H1 (cell line): Measurements from ENCODE around the gene POU6F2. TPM values are rescaled to one million over a fixed set of nuclear protein-coding genes. Genes with fewer than 3 reads are reported as not detected.

Experiments used
- CTCF ChIA-PET: fragments of 300-600 bp; sonication (Branson Sonifier 250); formaldehyde crosslinking; loops from one replicate; lab custom pipeline; 2021; ENCODE audit not compliant: partially characterized antibody; lab: Charles Lee
- POLR2A ChIA-PET: fragments of 300-600 bp; sonication (Branson Sonifier 250); formaldehyde crosslinking; loops from one replicate; lab custom pipeline; 2021; ENCODE audit warnings: inconsistent platforms; ENCODE audit not compliant: partially characterized antibody; lab: Charles Lee
- DNase-seq, 2 experiments: peaks; one replicate each; pipeline versions ENCODE4 v3.0.0 to v3.0.0-alpha.2; 2010 to 2022; ENCODE audit warnings: low spot score in 2 of 2, low read depth in 1 of 2, mixed read lengths in 1 of 2
- FAIRE-seq: peaks from 2 replicates; lab custom pipeline; 2011; peaks lifted over from hg19 to GRCh38; lab: Jason Lieb, UNC
- H2AFZ ChIP-seq: 2 replicates; pipeline ENCODE4 v1.8.1; 2012; ENCODE audit warnings: low read length, inconsistent platforms
- H2AK5ac ChIP-seq: 2 replicates; pipeline ENCODE4 v1.6.1; 2013; ENCODE audit warnings: low read depth, low read length
- H2BK120ac ChIP-seq: replicated peaks from 2 replicates; pipeline ENCODE3; 2013; ENCODE audit warnings: low read depth, low read length, inconsistent platforms
- H2BK12ac ChIP-seq: 2 replicates; pipeline ENCODE4 v1.6.1; 2013; ENCODE audit warnings: low read depth, low read length
- H2BK15ac ChIP-seq: 2 replicates; pipeline ENCODE4 v1.6.1; 2013; ENCODE audit warnings: low read length
- H2BK20ac ChIP-seq: 2 replicates; pipeline ENCODE4 v1.6.1; 2013; ENCODE audit warnings: low read length
- H2BK5ac ChIP-seq: 2 replicates; pipeline ENCODE4 v1.6.1; 2013; ENCODE audit warnings: low read depth, low read length
- H3K14ac ChIP-seq: 2 replicates; pipeline ENCODE4 v1.6.1; 2013; ENCODE audit warnings: inconsistent platforms; ENCODE audit not compliant: insufficient read length
- H3K18ac ChIP-seq: 2 replicates; pipeline ENCODE4 v1.6.1; 2013; ENCODE audit warnings: low read length; ENCODE audit errors: extremely low read depth
- H3K23ac ChIP-seq: 2 replicates; pipeline ENCODE4 v1.6.1; 2013; ENCODE audit warnings: inconsistent platforms; ENCODE audit not compliant: insufficient read length
- H3K23me2 ChIP-seq: 2 replicates; pipeline ENCODE4 v1.6.1; 2013; ENCODE audit warnings: low read depth, low read length
- H3K27ac ChIP-seq: 2 replicates; pipeline ENCODE4 v1.6.1; 2011; ENCODE audit warnings: low read depth, low read length, inconsistent platforms
- H3K27me3 ChIP-seq, 4 experiments: replicated peaks in 1 of 4; 1 replicate in 1 of 4; 2 replicates in 3 of 4; pipeline versions ENCODE4 v1.6.1 to v1.8.1; 2011 to 2013; ENCODE audit warnings: low read length in 3 of 4, mild to moderate bottlenecking in 3 of 4, inconsistent platforms in 2 of 4, mixed read lengths in 2 of 4, moderate library complexity in 1 of 4; ENCODE audit not compliant: control insufficient read depth in 3 of 4, insufficient read depth in 3 of 4; ENCODE audit errors: extremely low read depth in 1 of 4
- H3K36me3 ChIP-seq, 4 experiments: 2 replicates each; pipeline versions ENCODE4 v1.6.1 to v1.8.1; 2011 to 2013; ENCODE audit warnings: mild to moderate bottlenecking in 4 of 4, low read length in 3 of 4, moderate library complexity in 2 of 4, control low read depth in 1 of 4, inconsistent platforms in 1 of 4; ENCODE audit not compliant: insufficient read depth in 4 of 4, control insufficient read depth in 2 of 4
- H3K4ac ChIP-seq: replicated peaks from 2 replicates; pipeline ENCODE3; 2013; ENCODE audit warnings: low read length, low read depth, mixed read lengths, inconsistent platforms; ENCODE audit not compliant: insufficient read length
- H3K4me1 ChIP-seq, 4 experiments: replicated peaks in 1 of 4; 1 replicate in 1 of 4; 2 replicates in 3 of 4; pipeline versions ENCODE4 v1.6.1 to v1.8.1; 2011 to 2013; ENCODE audit warnings: low read length in 3 of 4, inconsistent platforms in 2 of 4, mixed read lengths in 1 of 4; ENCODE audit not compliant: insufficient read depth in 4 of 4, control insufficient read depth in 3 of 4
- H3K4me2 ChIP-seq, 2 experiments: 2 replicates each; pipeline versions ENCODE4 v1.6.1 to v1.8.1; 2011 to 2013; ENCODE audit warnings: low read depth in 2 of 2, low read length in 2 of 2, control low read depth in 1 of 2, inconsistent platforms in 1 of 2, mild to moderate bottlenecking in 1 of 2; ENCODE audit not compliant: insufficient read depth in 1 of 2
- H3K4me3 ChIP-seq, 4 experiments: fragments of 200-600, 300-600 bp in 1 of 4; sonication (generic), shearing (Covaris generic), sonication (Bioruptor Twin) in 1 of 4; 2 replicates each; pipeline versions ENCODE4 v1.5.1 to v1.8.1; 2011 to 2016; ENCODE audit warnings: low read length in 4 of 4, low read depth in 3 of 4, control low read depth in 2 of 4, inconsistent platforms in 2 of 4, mild to moderate bottlenecking in 2 of 4, mixed read lengths in 1 of 4, moderate library complexity in 1 of 4; ENCODE audit not compliant: insufficient read depth in 2 of 4; ENCODE audit errors: extremely low read depth in 1 of 4
- H3K56ac ChIP-seq: replicated peaks from 2 replicates; pipeline ENCODE3; 2013; ENCODE audit warnings: low read depth, mild to moderate bottlenecking, mixed read lengths, low read length, inconsistent platforms; ENCODE audit not compliant: insufficient read length
- H3K79me1 ChIP-seq: 2 replicates; pipeline ENCODE4 v1.6.1; 2013; ENCODE audit warnings: low read depth, low read length, control low read depth
- H3K79me2 ChIP-seq, 2 experiments: 2 replicates each; pipeline versions ENCODE4 v1.6.1 to v1.8.1; 2012 to 2013; ENCODE audit warnings: low read length in 2 of 2, mild to moderate bottlenecking in 2 of 2, inconsistent platforms in 1 of 2; ENCODE audit not compliant: insufficient read depth in 2 of 2, control insufficient read depth in 1 of 2
- H3K9ac ChIP-seq, 4 experiments: replicated peaks in 1 of 4; 1 replicate in 1 of 4; 2 replicates in 3 of 4; pipeline versions ENCODE4 v1.6.1 to v1.8.1; 2011 to 2013; ENCODE audit warnings: low read depth in 3 of 4, low read length in 3 of 4, control low read depth in 2 of 4, mild to moderate bottlenecking in 2 of 4, moderate library complexity in 2 of 4, inconsistent platforms in 1 of 4; ENCODE audit errors: extremely low read depth in 1 of 4
- H3K9me3 ChIP-seq, 2 experiments: 2 replicates each; pipeline versions ENCODE4 v1.6.1 to v1.8.1; 2012 to 2013; ENCODE audit warnings: mild to moderate bottlenecking in 2 of 2, moderate library complexity in 2 of 2, control low read depth in 1 of 2, inconsistent platforms in 1 of 2, low read depth in 1 of 2, low read length in 1 of 2, mixed read lengths in 1 of 2; ENCODE audit not compliant: insufficient read depth in 2 of 2
- H4K20me1 ChIP-seq, 2 experiments: replicated peaks in 1 of 2; 2 replicates each; pipeline versions ENCODE3 to v1.8.1; 2011 to 2013; ENCODE audit warnings: inconsistent platforms in 2 of 2, low read length in 2 of 2, mild to moderate bottlenecking in 1 of 2; ENCODE audit not compliant: insufficient read depth in 2 of 2, control insufficient read depth in 1 of 2
- H4K5ac ChIP-seq: 2 replicates; pipeline ENCODE4 v1.6.1; 2013; ENCODE audit warnings: low read length, low read depth, mixed read lengths, inconsistent platforms; ENCODE audit not compliant: insufficient read length
- H4K8ac ChIP-seq: 2 replicates; pipeline ENCODE4 v1.8.0; 2013; ENCODE audit warnings: mild to moderate bottlenecking, moderate library complexity, low read length, inconsistent platforms; ENCODE audit not compliant: insufficient read depth; ENCODE audit errors: extremely low read depth
- H4K91ac ChIP-seq: replicated peaks from 2 replicates; pipeline ENCODE3; 2013; ENCODE audit warnings: low read length, mixed read lengths, inconsistent platforms; ENCODE audit not compliant: insufficient read length
- CEBPB ChIP-seq: IDR thresholded peaks from 2 replicates; pipeline ENCODE4 v1.6.1; 2012; ENCODE audit warnings: low read depth, low read length
- CREB1 ChIP-seq: IDR thresholded peaks from 2 replicates; pipeline ENCODE4 v1.6.1; 2012; ENCODE audit warnings: inconsistent platforms
- HDAC2 ChIP-seq, 2 experiments: fragments of 300-600 bp in 1 of 2; sonication (generic) in 1 of 2; IDR thresholded peaks; 2 replicates each; pipeline ENCODE4 v1.6.1; 2011 to 2012; ENCODE audit warnings: low read depth in 2 of 2, low read length in 2 of 2, mild to moderate bottlenecking in 2 of 2, moderate library complexity in 2 of 2, borderline replicate concordance in 1 of 2, inconsistent platforms in 1 of 2
- NRF1 ChIP-seq: IDR thresholded peaks from 2 replicates; pipeline ENCODE4 v1.6.1; 2011; ENCODE audit warnings: mild to moderate bottlenecking, low read depth, low read length, improper control_type of control experiment
- POLR2AphosphoS5 ChIP-seq: IDR thresholded peaks from 2 replicates; pipeline ENCODE4 v1.6.1; 2011; ENCODE audit warnings: low read depth, low read length
- RBBP5 ChIP-seq: IDR thresholded peaks from 2 replicates; pipeline ENCODE4 v1.7.1; 2012; ENCODE audit warnings: low read depth, mild to moderate bottlenecking, inconsistent platforms, low read length, moderate library complexity, borderline replicate concordance
- RFX5 ChIP-seq: IDR thresholded peaks from 2 replicates; pipeline ENCODE4 v1.6.1; 2011; ENCODE audit warnings: low read depth, low read length, improper control_type of control experiment, borderline replicate concordance
- SIX5 ChIP-seq: IDR thresholded peaks from 2 replicates; pipeline ENCODE4 v1.6.1; 2011; ENCODE audit warnings: mild to moderate bottlenecking, low read depth, low read length
- SP1 ChIP-seq: IDR thresholded peaks from 2 replicates; pipeline ENCODE4 v1.6.1; 2011; ENCODE audit warnings: low read depth, low read length
- YY1 ChIP-seq: IDR thresholded peaks from 2 replicates; pipeline ENCODE4 v1.6.1; 2011; ENCODE audit warnings: low read depth, mild to moderate bottlenecking, low read length
- ZNF274 ChIP-seq: IDR thresholded peaks from 2 replicates; pipeline ENCODE4 v1.7.0; 2012; ENCODE audit warnings: low read length, borderline replicate concordance; ENCODE audit errors: extremely low read depth
- WGBS, 2 experiments: shearing (Covaris generic) in 1 of 2; methylation state at CpG; one replicate each; pipeline versions ENCODE4 v1.1.6 to v1.1.7; 2013 to 2015; ENCODE audit warnings: low lambda C conversion rate in 2 of 2, mixed read lengths in 2 of 2, inconsistent platforms in 1 of 2, low coverage in 1 of 2, missing lambda C conversion rate in 1 of 2; ENCODE audit not compliant: insufficient replicate concordance in 2 of 2, insufficient coverage in 1 of 2, insufficient read length in 1 of 2; ENCODE audit errors: extremely low coverage in 1 of 2, missing lambda C conversion rate in 1 of 2; 5-methylcytosine and 5-hydroxymethylcytosine counted together
- polyA plus RNA-seq, 7 experiments: library from polyadenylated mRNA; depleted of rRNA in 3 of 7; stranded (reverse) in 5 of 7; unstranded in 2 of 7; fragments of >200 nt in 5 of 7; fragments of 200-250 nt in 2 of 7; gene quantifications; 1 replicate in 5 of 7; 2 replicates in 1 of 7; 4 replicates in 1 of 7; pipeline versions ENCODE4 v1.2.1 to v1.2.3, GENCODE V29; 2011 to 2013; ENCODE audit warnings: missing spikeins in 2 of 7, mixed read lengths in 2 of 7
- total RNA-seq: library from RNA; stranded (reverse); fragmentation: NEBNext Ultra II Directional; extraction: Animal tissue kit (Norgen Biotek cat#: 25700); gene quantifications from 2 replicates; pipeline ENCODE4 v1.2.1, GENCODE V29; 2021

The POU6F2 gene
- total and polyA plus RNA-seq, 2 of the 8 experiments (the other 6 are each of a cell fraction or from before 2014, with no cell fraction given): 1.1 to 2.0 TPM

- Histone ChIP-seq H3K4ac (no peak overlapping the region), H3K27ac (no peak overlapping the region), H3K9me3 (peaks cover 5 to 11% of the 10 kb centered on the region in 2 experiments; a peak in 2 of 4 replicates), H3K23ac (no peak overlapping the region), H3K56ac (no peak overlapping the region), H2AFZ (no peak overlapping the region), H3K4me2 (no peak overlapping the region), H3K18ac (no peak overlapping the region), H3K27me3 (no peaks in the 10 kb centered on the region), H3K4me1 (peaks cover 2 to 8% (median 5%) of the 10 kb centered on the region in 4 experiments), H3K9ac (no peak overlapping the region), H2AK5ac (no peak overlapping the region), H3K79me1 (no peaks in the 10 kb centered on the region), H2BK120ac (no peak overlapping the region), H4K20me1 (no peaks in the 10 kb centered on the region), H3K23me2 (no peaks in the 10 kb centered on the region; the same call in 1 of the 2 replicates), H2BK12ac (no peak overlapping the region; the same call in 1 of the 2 replicates), H3K14ac (no peak overlapping the region), H4K91ac (no peak overlapping the region), H2BK5ac (no peak overlapping the region), H3K79me2 (no peaks in the 10 kb centered on the region), H4K5ac (no peak overlapping the region), H3K36me3 (no peaks in the 10 kb centered on the region), H4K8ac (no peak overlapping the region), H3K4me3 (no peak overlapping the region), H2BK20ac (no peak overlapping the region), H2BK15ac (no peak overlapping the region)
- DNase-seq: no peak
- 74% methylated on average over 4 of the region's 4 CpGs; no CpG with 5 or more reads in 1 of the 2 experiments for WGBS, 2 experiments
- POLR2A ChIA-PET: no interaction called here
- no peak for FAIRE-seq
- CTCF ChIA-PET: interaction anchor here (0.7 to 2.0 kb wide), 5 partner anchors 33 to 555 kb away, joined by 3 to 7 read pairs (median 4); no protein-coding TSS in a partner anchor
- TF ChIP-seq HDAC2 (IDR thresholded peaks at IDR 0.05; ENCODE audit: borderline replicate concordance in 1 of 2, low read depth in 2 of 2, low read length in 2 of 2) (no peak), SIX5 (no peak), RFX5 (no peak), ZNF274 (no peak), CEBPB (no peak), CREB1 (no peak), POLR2AphosphoS5 (no peak), YY1 (no peak), NRF1 (no peak), SP1 (no peak), RBBP5 (no peak)
Measured at GRCh38 chr7:39186671-39187070, 209.0 kb downstream of the POU6F2 start.
